GM12875 (cell line): ENCODE data around the gene SLC44A4.
"Not testable (repeated sequence)": the region's sequence is repeated elsewhere in the genome, so short reads cannot be mapped to it uniquely, and the experiment has no call there.

Source experiments
- H3K4me3 ChIP-seq: one replicate; pipeline ENCODE4 v1.5.1; 2011; ENCODE audit warnings: low read depth, low read length, control low read depth
- CTCF ChIP-seq: IDR thresholded peaks from 2 replicates; pipeline ENCODE4 v1.5.1; 2011; ENCODE audit warnings: low read depth, mild to moderate bottlenecking, control low read depth, inconsistent platforms, low read length, moderate library complexity, borderline replicate concordance; ENCODE audit not compliant: insufficient read depth

The SLC44A4 gene

GRCh38 chr6:31821301-31822035 is 57.3 kb downstream of the SLC44A4 start:
- TF ChIP-seq CTCF, result no peak
- H3K4me3 ChIP-seq, result peak overlapping the region; percentile 44

GRCh38 chr6:31820399-31820798 is 58.4 kb downstream of the SLC44A4 start:
- H3K4me3 ChIP-seq, result not testable (repeated sequence)

GRCh38 chr6:31819871-31820299 is 58.9 kb downstream of the SLC44A4 start:
- no peak overlapping the region for H3K4me3 ChIP-seq
- no peak for TF ChIP-seq CTCF

- not testable (repeated sequence) for H3K4me3 ChIP-seq
Observed at GRCh38 chr6:31817929-31818511, 60.8 kb downstream of the SLC44A4 start.

GRCh38 chr6:31817133-31817928 is 61.5 kb downstream of the SLC44A4 start:
- peak overlapping the region; percentile 16 for H3K4me3 ChIP-seq

- peak within 1 kb of the TSS; percentile 40 for H3K4me3 ChIP-seq
- TF ChIP-seq CTCF, result no peak
Observed at GRCh38 chr6:31815025-31815838, 63.6 kb downstream of the SLC44A4 start, which contains the start of the genes HSPA1A and HSPA1L. HSPA1A (plus strand) TSS chr6:31815543; CDS start chr6:31815757, 214 bp downstream. HSPA1L (minus strand) TSS chr6:31815283; CDS start chr6:31811972, 3,311 bp downstream.

- no peak for TF ChIP-seq CTCF
- H3K4me3 ChIP-seq, result peak overlapping the region; percentile 40
Observed at GRCh38 chr6:31814677-31815024, 64.1 kb downstream of the SLC44A4 start.

- no peak for TF ChIP-seq CTCF
- no peak overlapping the region for H3K4me3 ChIP-seq
Observed at GRCh38 chr6:31813465-31813849, 65.3 kb downstream of the SLC44A4 start.
